Keratinocyte (primary cell): ENCODE results near the gene RHCE.

ENCODE experiments used
- CTCF ChIP-seq, 3 experiments: IDR thresholded peaks in 1 of 3; conservative IDR thresholded peaks in 1 of 3; optimal IDR thresholded peaks in 1 of 3; 2 replicates in 2 of 3; 3 replicates in 1 of 3; pipeline versions ENCODE3 to v1.5.1; 2011; ENCODE audit warnings: low read length in 3 of 3, mild to moderate bottlenecking in 3 of 3, moderate library complexity in 2 of 3, control low read depth in 1 of 3, inconsistent platforms in 1 of 3; ENCODE audit not compliant: insufficient read depth in 2 of 3; ENCODE audit errors: extremely low read depth in 1 of 3
- EZH2 ChIP-seq: IDR thresholded peaks from one replicate; pipeline ENCODE4 v1.6.1; 2012; ENCODE audit warnings: inconsistent platforms, mild to moderate bottlenecking, low read length, moderate library complexity

- TF ChIP-seq CTCF (optimal IDR thresholded peaks at IDR 0.05 in 1 of 3, IDR thresholded peaks at IDR 0.05 in 1 of 3, conservative IDR thresholded peaks at IDR 0.05 in 1 of 3; ENCODE audit: extremely low read depth in 1 of 3, insufficient read depth in 2 of 3, low read length in 3 of 3): no peak
- TF ChIP-seq EZH2: no peak
These were observed 12.2 kb upstream of the RHCE start for GRCh38 chr1:25432749-25433388.
